Sigmoid colon (tissue), 4 donors: Measurements from ENCODE around the gene SYT7.

Experiments
- CTCF ChIP-seq, 4 experiments: fragments of 450-650 bp in 3 of 4; fragments of 200-600 bp in 1 of 4; IDR thresholded peaks; one replicate each; pipeline ENCODE4 v1.5.1; 2016 to 2019; ENCODE audit warnings: antibody characterized with exemption in 4 of 4, mild to moderate bottlenecking in 3 of 4, moderate library complexity in 2 of 4
- POLR2A ChIP-seq, 2 donors: fragments of 450-650 bp; IDR thresholded peaks; one replicate each; pipeline ENCODE4 v1.6.1; 2016; ENCODE audit warnings: antibody characterized with exemption in 2 of 2, mild to moderate bottlenecking in 2 of 2, moderate library complexity in 2 of 2
- POLR2AphosphoS5 ChIP-seq, 4 donors: sonication (generic); formaldehyde crosslinking; IDR thresholded peaks; one replicate each; pipeline ENCODE4 v1.6.1; 2017; ENCODE audit warnings: antibody characterized with exemption in 4 of 4

GRCh38 chr11:61564936-61565696, 15.8 kb downstream of the SYT7 start:
- TF ChIP-seq CTCF (IDR thresholded peaks at IDR 0.05) = no peak
- TF ChIP-seq POLR2AphosphoS5 (IDR thresholded peaks at IDR 0.05) = no peak
- no peak for TF ChIP-seq POLR2A (IDR thresholded peaks at IDR 0.05)
